C4-2B (cell line): ENCODE measurements around the gene PRH2.

Experiments
- ZFX ChIP-seq: fragments of 450-650 bp; IDR thresholded peaks from 2 replicates; pipeline ENCODE4 v1.6.1; 2017
- TF ChIP-seq, protein P1 (sequence below): fragments of 450-650 bp; conservative IDR thresholded peaks from 2 replicates; pipeline ENCODE4 v1.5.1; 2017; ENCODE audit warnings: mild to moderate bottlenecking

DNA sequence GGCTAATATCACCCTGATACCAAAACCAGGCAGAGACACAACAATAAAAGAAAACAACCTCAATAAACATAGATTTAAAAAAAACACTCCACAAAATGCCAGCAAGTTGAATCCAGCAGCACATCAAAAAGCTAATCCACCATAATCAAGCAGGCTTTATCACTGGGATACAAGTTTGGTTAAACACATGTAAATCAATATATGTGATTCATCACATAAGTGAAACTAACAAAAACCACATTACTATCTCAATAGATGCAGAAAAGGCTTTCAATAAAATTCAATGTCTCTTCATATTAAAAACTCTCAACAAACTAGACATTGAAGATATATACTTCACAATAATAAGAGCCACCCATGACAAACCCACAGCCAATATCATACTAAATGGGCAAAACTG lies 27.0 kb downstream of the PRH2 start:
- TF ChIP-seq, protein P1, sequence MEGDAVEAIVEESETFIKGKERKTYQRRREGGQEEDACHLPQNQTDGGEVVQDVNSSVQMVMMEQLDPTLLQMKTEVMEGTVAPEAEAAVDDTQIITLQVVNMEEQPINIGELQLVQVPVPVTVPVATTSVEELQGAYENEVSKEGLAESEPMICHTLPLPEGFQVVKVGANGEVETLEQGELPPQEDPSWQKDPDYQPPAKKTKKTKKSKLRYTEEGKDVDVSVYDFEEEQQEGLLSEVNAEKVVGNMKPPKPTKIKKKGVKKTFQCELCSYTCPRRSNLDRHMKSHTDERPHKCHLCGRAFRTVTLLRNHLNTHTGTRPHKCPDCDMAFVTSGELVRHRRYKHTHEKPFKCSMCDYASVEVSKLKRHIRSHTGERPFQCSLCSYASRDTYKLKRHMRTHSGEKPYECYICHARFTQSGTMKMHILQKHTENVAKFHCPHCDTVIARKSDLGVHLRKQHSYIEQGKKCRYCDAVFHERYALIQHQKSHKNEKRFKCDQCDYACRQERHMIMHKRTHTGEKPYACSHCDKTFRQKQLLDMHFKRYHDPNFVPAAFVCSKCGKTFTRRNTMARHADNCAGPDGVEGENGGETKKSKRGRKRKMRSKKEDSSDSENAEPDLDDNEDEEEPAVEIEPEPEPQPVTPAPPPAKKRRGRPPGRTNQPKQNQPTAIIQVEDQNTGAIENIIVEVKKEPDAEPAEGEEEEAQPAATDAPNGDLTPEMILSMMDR: no peak
- no peak for TF ChIP-seq ZFX
